Psoas muscle (tissue), 8 donors: ENCODE results near the gene RFX1. TPM values are rescaled to one million over a fixed set of nuclear protein-coding genes. Genes with fewer than 3 reads are reported as not detected.

Experiments used
- ATAC-seq, 4 donors: fragments of 200-7000 bp; cut with Tn5 transposase; one replicate each; pipeline ENCODE4 v1.9.1; 2020; ENCODE audit warnings: moderate library complexity in 3 of 4, mild to moderate bottlenecking in 2 of 4
- DNase-seq, 2 donors: peaks; one replicate each; pipeline ENCODE4 v3.0.0-alpha.2; 2020
- H3K27ac ChIP-seq: fragments of 200-600 bp; one replicate; pipeline ENCODE4 v1.8.0; 2022
- H3K27me3 ChIP-seq, 3 donors: fragments of 200-600 bp in 1 of 3; one replicate each; pipeline versions ENCODE4 v1.6.1 to v1.8.0; 2013 to 2022; ENCODE audit warnings: low read length in 2 of 3, mild to moderate bottlenecking in 2 of 3, moderate library complexity in 1 of 3; ENCODE audit not compliant: insufficient read depth in 3 of 3
- H3K36me3 ChIP-seq, 2 donors: fragments of 200-600 bp in 1 of 2; one replicate each; pipeline versions ENCODE4 v1.6.1 to v1.8.0; 2013 to 2022; ENCODE audit warnings: low read depth in 1 of 2, mild to moderate bottlenecking in 1 of 2, moderate library complexity in 1 of 2; ENCODE audit not compliant: insufficient read depth in 1 of 2
- H3K4me1 ChIP-seq: fragments of 200-600 bp; one replicate; pipeline ENCODE4 v1.8.0; 2022
- H3K4me3 ChIP-seq: fragments of 200-600 bp; one replicate; pipeline ENCODE4 v1.8.0; 2022; ENCODE audit warnings: mild to moderate bottlenecking
- H3K9me3 ChIP-seq: fragments of 200-600 bp; one replicate; pipeline ENCODE4 v1.8.0; 2022
- CTCF ChIP-seq: fragments of 200-600 bp; IDR thresholded peaks from one replicate; pipeline ENCODE4 v1.8.0; 2022; ENCODE audit warnings: antibody characterized with exemption
- WGBS, 3 donors: extraction: QIAGEN DNeasy Blood & Tissue Kit; methylation state at CpG; one replicate each; pipeline versions ENCODE4 v1.1.6 to v1.1.7; 2013; 5-methylcytosine and 5-hydroxymethylcytosine counted together
- intact Hi-C, 2 donors: fragments of 100-400 bp; cut with DNase I; formaldehyde crosslinking; loops; one replicate each; pipeline versions ENCODE4 v1.11.0 to v1.14.2; 2022
- polyA plus RNA-seq, 3 donors: library from polyadenylated mRNA; stranded (reverse); fragments of 200-250 nt; gene quantifications; one replicate each; pipeline ENCODE4 v1.2.3, GENCODE V29; 2013
- total RNA-seq, 4 donors: library from RNA; stranded (reverse); fragmentation: NEBNext Ultra II Directional in 2 of 4; extraction: Animal tissue kit (Norgen Biotek cat#: 25700) in 2 of 4; gene quantifications; one replicate each; pipeline versions ENCODE4 v1.2.1 to v1.2.4, GENCODE V29; 2021 to 2023
- donor health status: healthy with polysubstance abuse.
- donor health status: DM: no; HTN: no; CAD: no; lungs with moderate emphysema.
- donor health status: Bipolar disorder and iron deficiency.
- donor health status: healthy.
- donor health status: DM: yes; HTN: yes; CAD: no.
- donor health status: DM: no; HTN: no; CAD: no.
- donor health status: DM: no; HTN: no; CAD: no.
- donor health status: DM: yes; HTN: yes; CAD: no.

The RFX1 gene
- total and polyA plus RNA-seq, 7 donors, result 2.9 to 10.1 (median 6.4) TPM

GRCh38 chr19:13979244-13979615 is 26.9 kb downstream of the RFX1 start:
- Histone ChIP-seq H3K27me3 (no peaks in the 10 kb centered on the region), H3K27ac (peak overlapping the region; percentile 61), H3K4me1 (peaks cover 31% of the 10 kb centered on the region), H3K4me3 (peak overlapping the region; percentile 61), H3K9me3 (no peaks in the 10 kb centered on the region), H3K36me3 (peaks cover 0 to 8% of the 10 kb centered on the region in 2 donors)
- no peak for DNase-seq
- intact Hi-C loops, result no loop called here
- ATAC-seq, result no peak
- 24 to 41% (median 35%) methylated on average over 12 of the region's 12 CpGs for WGBS, 3 donors
- no peak for TF ChIP-seq CTCF

GRCh38 chr19:13978351-13979243 is 27.5 kb downstream of the RFX1 start:
- 29 to 37% (median 29%) methylated on average over 39 to 74 of the region's 74 CpGs for WGBS, 3 donors
- H3K36me3 ChIP-seq, result peaks cover 0 to 8% of the 10 kb centered on the region in 2 donors
- peak overlapping the region; percentile 61 for H3K27ac ChIP-seq
- peaks cover 31% of the 10 kb centered on the region for H3K4me1 ChIP-seq
- intact Hi-C loops, result no loop called here
- ATAC-seq, result peak; percentile 36 to 58 (median 50)
- no peaks in the 10 kb centered on the region for H3K9me3 ChIP-seq
- no peaks in the 10 kb centered on the region for H3K27me3 ChIP-seq
- peak overlapping the region; percentile 61 for H3K4me3 ChIP-seq
- DNase-seq, result peak; percentile 83 to 86
- TF ChIP-seq CTCF, result no peak

GRCh38 chr19:13977803-13978202 is 28.3 kb downstream of the RFX1 start:
- no peak for ATAC-seq
- DNase-seq, result no peak
- intact Hi-C loops, result no loop called here
- WGBS, 3 donors, result 81 to 89% (median 86%) methylated on average over 12 of the region's 12 CpGs
- peak overlapping the region; percentile 61 for H3K27ac ChIP-seq
- H3K4me3 ChIP-seq, result no peak overlapping the region
- H3K9me3 ChIP-seq, result no peaks in the 10 kb centered on the region
- no peak for TF ChIP-seq CTCF
- H3K36me3 ChIP-seq, result peaks cover 0 to 10% of the 10 kb centered on the region in 2 donors
- H3K4me1 ChIP-seq, result peaks cover 31% of the 10 kb centered on the region
- H3K27me3 ChIP-seq, result no peaks in the 10 kb centered on the region

- no peaks in the 10 kb centered on the region for H3K27me3 ChIP-seq
- no peaks in the 10 kb centered on the region for H3K9me3 ChIP-seq
- H3K27ac ChIP-seq, result peak overlapping the region; percentile 46
- 45 to 61% (median 53%) methylated on average over 12 of the region's 12 CpGs for WGBS, 3 donors
- no peak for DNase-seq
- intact Hi-C loops, result no loop called here
- peaks cover 0 to 13% of the 10 kb centered on the region in 2 donors for H3K36me3 ChIP-seq
- H3K4me1 ChIP-seq, result peaks cover 31% of the 10 kb centered on the region
- TF ChIP-seq CTCF, result no peak
- no peak overlapping the region for H3K4me3 ChIP-seq
- ATAC-seq, result peak; percentile 42 to 83 (median 72)
Measured at GRCh38 chr19:13976446-13976845, 29.7 kb downstream of the RFX1 start.
